HG02763 (cell line): ENCODE data around the gene SH3D21.

ENCODE experiments used
- ATAC-seq: cut with Tn5 transposase; IDR thresholded peaks from one replicate; pipeline ENCODE4 v1.9.1; 2021; ENCODE audit warnings: mild to moderate bottlenecking, moderate library complexity; ENCODE audit not compliant: unreplicated experiment

The SH3D21 gene

GRCh38 chr1:36355811-36356210 is 49.6 kb downstream of the SH3D21 start:
- ATAC-seq, result no peak

GRCh38 chr1:36358514-36359084 is 52.4 kb downstream of the SH3D21 start:
- no peak for ATAC-seq

GRCh38 chr1:36359383-36359782 is 53.2 kb downstream of the SH3D21 start:
- ATAC-seq, result no peak

- no peak for ATAC-seq
Measured at GRCh38 chr1:36359911-36360550, 53.9 kb downstream of the SH3D21 start.

- no peak for ATAC-seq
Measured at GRCh38 chr1:36365381-36365780, 59.2 kb downstream of the SH3D21 start.

GRCh38 chr1:36366091-36366661 is 60.0 kb downstream of the SH3D21 start:
- no peak for ATAC-seq

- no peak for ATAC-seq
Measured at GRCh38 chr1:36367066-36367465, 60.9 kb downstream of the SH3D21 start.

- ATAC-seq, result no peak
Measured at GRCh38 chr1:36367798-36368197, 61.6 kb downstream of the SH3D21 start.

- no peak for ATAC-seq
Measured at GRCh38 chr1:36369061-36369861, 63.1 kb downstream of the SH3D21 start.
